HG03342 (cell line): ENCODE measurements around the gene ZBTB5.
A peak's percentile ranks its signal among the peaks of the same experiment; 100 is the strongest.
"Not testable (repeated sequence)": the region's sequence is repeated elsewhere in the genome, so short reads cannot be mapped to it uniquely, and the experiment has no call there.

Experiments used
- ATAC-seq: cut with Tn5 transposase; IDR thresholded peaks from one replicate; pipeline ENCODE4 v1.9.1; 2021; ENCODE audit warnings: mild to moderate bottlenecking, moderate library complexity; ENCODE audit not compliant: unreplicated experiment

ZBTB5 gene

DNA sequence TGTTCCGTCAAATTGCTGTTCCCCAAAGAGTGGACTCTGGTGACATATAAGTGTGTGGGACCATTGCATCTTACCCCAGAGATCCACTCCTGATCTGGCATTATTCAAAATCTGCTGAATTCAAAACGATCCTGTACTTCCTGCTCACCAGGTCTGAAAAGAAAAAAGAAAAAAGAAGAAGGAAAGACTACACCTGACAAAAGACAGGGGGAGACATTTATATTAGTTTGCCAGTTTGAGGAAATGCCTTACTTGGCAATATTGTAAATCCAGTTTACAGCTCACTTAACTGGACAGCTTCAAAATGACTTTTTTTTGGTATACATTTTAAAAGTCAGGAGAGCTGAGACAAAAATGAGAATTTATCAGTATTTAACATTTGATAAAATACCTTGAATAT is 57.8 kb downstream of the ZBTB5 start:
- ATAC-seq = no peak

DNA sequence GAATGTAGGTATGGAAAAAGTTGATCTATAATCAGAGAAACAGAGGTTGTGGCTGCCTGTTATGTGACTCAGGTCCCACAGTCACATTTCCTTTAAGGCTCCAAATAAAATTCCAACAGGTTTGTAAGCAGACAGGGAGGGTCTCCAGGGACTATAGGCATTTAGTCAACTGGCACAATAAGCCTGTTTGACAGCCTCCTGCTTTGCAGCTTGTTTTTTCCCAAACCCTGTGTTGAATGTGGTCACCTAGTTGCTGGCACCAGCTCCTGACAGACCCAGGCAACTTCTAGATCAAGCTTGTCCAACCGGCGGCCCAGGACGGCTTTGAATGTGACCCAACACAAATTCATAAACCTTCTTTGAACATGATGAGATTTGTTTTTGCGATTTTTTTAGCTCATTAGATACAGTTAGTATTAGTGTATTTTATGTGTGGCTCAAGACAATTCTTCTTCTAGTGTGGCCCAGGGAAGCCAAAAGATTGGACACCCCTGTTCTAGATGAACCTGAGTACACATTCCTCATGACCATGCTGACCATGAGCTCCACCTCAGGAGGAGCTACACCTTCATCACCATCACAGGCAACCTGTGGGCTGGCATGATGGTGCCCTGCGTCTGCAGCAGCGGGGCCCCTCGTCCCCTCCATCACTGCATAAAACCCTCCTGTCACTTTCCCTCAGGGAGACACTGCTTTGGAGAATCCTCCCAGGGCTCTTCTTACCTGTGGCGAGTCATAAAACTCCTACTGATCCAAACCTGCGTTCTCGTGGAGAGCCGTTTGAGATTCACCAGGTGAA is 58.4 kb downstream of the ZBTB5 start:
- ATAC-seq = no peak

DNA sequence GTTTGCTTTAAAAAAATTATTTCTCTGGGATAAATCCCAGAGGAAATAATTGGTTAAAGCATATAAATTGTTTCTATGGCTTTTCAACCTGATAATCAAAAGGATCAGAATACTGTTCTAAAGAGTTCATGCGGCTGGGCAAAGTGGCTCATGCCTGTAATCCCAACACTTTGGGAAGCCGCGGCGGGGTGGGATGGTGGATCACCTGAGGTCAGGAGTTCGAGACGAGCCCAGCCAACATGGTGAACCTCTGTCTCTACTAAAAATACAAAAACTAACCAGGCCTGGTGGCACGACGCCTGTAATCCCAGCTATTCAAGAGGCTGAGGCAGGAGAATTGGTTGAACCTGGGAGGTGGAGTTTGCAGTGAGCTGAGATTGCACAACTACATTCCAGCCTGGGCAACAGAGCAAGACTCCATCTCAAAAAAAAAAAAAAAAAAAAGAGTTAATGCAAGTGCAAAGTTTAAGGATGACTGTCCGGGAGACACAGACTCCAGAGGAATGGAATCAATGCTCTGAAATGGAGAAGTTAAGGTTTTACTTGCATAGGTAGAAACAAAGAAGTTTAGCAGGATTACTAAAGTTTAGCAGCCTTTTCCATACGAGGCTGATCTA is 59.4 kb downstream of the ZBTB5 start:
- ATAC-seq = no peak

DNA sequence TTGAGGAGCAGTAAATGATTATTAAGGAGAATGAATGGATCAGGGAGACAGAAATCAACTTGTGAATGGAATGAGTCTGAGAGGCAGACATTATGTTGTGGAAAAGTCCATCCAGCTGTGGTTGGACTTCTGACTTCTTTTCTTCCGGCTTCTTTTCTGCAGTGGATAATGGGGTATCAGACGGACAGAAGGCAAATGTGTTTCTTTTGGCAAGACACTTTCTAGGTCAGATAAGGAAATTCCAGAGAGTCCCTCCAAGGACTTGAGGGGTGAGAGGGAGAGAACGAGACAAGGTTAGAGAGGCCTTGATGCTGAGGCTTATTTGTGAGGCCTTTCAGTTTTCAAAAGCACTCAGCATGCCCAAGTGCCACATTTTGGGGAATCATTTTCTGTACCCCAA is 59.9 kb downstream of the ZBTB5 start:
- ATAC-seq = no peak

DNA sequence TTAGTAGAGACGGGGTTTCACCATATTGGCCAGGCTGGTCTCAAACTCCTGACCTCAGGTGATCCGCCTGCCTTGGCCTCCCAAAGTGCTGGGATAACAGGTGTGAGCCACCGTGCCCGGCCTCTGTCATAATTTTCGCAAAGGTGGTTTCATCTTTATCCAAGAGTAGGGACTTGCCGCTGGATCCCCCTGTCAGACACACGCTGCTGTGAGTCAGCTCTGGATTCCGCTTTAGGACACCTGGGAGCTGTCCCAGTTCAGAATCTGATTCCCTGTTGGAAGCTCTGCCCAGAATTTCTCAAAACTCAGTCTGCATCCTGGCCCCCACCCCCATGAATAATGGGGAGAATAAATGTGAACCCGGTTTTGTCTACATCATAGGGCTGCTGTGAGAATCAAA is 60.7 kb downstream of the ZBTB5 start:
- ATAC-seq = no peak

DNA sequence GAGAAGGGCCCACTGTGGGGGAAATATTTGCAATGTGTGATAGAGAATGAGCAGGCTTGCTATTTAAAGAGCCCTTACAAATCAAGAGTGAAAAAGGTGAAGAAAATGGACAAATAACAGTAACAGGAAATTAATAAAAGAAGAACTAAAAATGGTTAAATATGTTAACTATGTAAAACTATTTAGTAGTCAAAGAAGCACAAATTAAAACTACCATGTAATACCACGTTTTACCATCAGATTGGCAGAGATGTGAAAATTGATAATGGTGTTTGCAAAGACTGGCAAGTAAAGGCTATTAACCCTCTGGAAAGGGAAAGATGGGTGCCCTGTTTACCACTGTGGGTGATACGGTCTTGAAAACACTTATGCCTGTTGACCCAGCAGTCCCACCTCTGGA is 65.9 kb downstream of the ZBTB5 start:
- no peak for ATAC-seq

DNA sequence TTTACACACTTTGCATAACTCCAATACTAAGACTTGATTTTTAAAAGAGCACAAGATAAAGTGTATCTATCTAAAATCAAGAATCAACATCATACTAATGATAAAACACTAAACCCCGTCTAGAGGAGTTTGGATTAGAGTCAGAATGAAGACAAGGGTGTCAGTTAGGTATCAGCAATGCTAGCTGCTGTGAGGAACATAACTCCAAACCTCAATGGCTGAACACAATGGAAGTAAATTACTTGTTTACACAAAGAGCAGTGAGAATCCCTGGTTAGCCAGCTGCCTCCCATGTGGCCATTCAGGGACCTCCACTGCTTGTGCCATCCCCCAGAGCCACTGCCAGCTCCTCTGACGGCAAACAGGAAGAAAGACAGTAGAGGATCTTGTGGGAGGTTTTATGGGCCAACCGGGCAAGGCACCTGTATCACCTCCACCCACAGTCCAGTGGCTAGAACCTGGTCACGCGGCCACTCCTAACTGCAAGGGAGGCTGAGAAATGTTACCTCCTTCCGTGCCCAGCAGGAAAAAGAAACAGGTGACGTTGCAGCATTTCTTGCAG is 66.7 kb downstream of the ZBTB5 start:
- ATAC-seq = no peak

DNA sequence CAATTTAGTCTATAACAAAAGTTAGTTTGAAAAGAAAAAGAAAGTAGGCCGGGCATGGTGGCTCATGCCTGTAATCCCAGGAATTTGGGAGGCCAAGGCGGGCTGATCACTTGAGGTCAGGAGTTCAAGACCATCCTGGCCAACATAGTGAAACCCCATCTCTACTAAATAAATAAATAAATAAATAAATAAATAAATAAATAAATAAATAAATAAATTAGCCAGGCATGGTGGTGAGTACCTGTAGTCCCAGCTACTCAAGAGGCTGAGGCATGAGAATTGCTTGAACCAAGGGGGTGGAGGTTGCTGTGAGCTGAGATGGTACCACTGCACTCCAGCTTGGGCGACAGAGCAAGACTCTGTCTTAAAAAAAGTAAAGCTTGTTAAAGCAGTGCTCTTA is 67.3 kb downstream of the ZBTB5 start:
- not testable (repeated sequence) for ATAC-seq

DNA sequence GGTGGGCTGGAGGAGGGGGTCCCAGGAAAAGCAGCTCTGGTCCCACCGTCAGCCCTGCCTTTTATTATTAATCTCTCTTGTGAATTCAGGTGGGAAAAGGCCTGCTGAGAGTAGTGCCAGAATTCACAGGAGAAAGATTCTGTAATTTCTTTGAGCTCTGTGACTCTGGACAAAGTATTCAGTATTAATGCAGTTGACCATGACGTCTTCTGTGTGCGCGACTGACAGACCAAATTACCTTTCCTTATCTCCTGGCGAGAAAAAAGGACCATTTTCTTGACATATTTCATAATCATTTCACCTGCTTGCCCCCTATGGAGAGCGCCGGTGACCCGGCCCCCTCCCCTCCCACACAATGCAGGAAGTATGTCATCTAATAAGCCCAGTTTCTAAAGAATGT is 69.6 kb downstream of the ZBTB5 start:
- no peak for ATAC-seq

DNA sequence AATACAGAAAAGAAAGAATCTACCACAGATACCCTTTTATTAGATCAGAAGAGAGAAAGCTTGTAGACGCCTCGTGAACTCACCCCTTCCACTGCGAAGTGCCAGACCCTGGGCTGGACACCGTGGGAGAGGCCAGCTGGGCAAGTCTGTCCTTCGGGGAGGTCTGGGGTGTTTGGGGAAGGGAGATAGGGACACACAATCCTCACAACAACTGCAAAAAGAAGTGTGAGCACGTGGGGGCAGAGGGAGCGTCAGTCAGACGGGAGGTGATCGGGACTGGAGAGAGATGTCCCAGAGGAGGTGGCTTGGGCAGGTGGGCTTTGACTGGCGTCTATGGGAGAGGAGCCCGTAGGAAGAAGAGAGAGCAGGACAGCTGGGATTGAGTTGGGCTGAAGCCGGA is 70.0 kb downstream of the ZBTB5 start:
- no peak for ATAC-seq

DNA sequence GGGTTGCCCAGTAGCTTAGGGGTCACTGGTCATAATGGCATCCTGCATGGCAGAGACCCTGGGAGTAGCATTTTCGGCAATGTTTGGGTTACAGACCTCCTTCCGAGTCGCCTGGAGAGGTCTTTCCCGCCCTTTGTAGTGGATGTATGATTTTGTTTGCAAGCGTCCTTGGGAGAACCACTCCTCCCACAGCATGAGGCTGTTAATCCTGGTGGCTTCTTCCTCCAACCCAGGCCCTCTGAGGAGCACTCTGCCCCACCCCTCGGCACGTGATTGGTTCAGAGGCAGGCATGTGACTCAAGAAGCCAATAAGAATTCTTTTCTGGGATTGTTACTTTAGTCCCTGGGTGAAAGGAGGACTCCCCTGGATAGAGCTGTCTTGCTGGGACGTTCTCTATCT is 73.0 kb downstream of the ZBTB5 start:
- ATAC-seq = no peak

DNA sequence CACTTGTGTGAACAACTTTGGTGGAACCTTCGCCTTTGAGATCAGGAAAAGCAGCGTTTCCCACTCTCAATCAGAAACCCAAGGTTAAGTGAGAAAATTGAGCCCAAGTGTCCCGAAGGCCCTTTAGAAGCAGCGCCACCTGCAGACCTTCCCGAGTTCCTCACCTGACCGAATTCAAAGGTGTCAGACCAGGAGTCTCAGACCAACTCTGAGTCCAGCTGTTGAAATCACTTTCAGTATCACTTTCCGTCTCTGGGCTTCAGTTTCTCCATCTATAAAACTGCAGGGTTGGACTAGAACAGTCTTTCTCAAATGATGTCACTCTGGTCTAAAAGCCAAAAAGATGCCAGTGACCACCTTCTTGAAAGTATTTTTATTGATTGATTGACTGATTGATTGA is 74.5 kb downstream of the ZBTB5 start:
- peak; percentile 87 for ATAC-seq
